Activated CD4-positive, alpha-beta T cell treated with anti-CD3 and anti-CD28 coated beads for 48 hours (primary cell): ENCODE data around the gene MTA3.
A peak's percentile ranks its signal among the peaks of the same experiment; 100 is the strongest.
"Not testable (repeated sequence)": the region's sequence is repeated elsewhere in the genome, so short reads cannot be mapped to it uniquely, and the experiment has no call there.

Experiments used
- DNase-seq: peaks from one replicate; pipeline ENCODE4 v3.0.0-alpha.2; 2020

The MTA3 gene

GRCh38 chr2:42568401-42569115 is at the start of gene MTA3:
MTA3 (plus strand) TSS chr2:42568632; CDS start chr2:42568746, 114 bp downstream.
- peak; percentile 73 for DNase-seq

GRCh38 chr2:42519624-42520023 is 48.8 kb upstream of the MTA3 start:
- DNase-seq = no peak

- no peak for DNase-seq
Measured at GRCh38 chr2:42522035-42522434, 46.4 kb upstream of the MTA3 start.

GRCh38 chr2:42523341-42523740 is 45.1 kb upstream of the MTA3 start:
- no peak for DNase-seq

- DNase-seq = no peak
Measured at GRCh38 chr2:42532397-42532796, 36.0 kb upstream of the MTA3 start.

GRCh38 chr2:42537493-42537892 is 30.9 kb upstream of the MTA3 start:
- no peak for DNase-seq

GRCh38 chr2:42542871-42543270 is 25.6 kb upstream of the MTA3 start:
- no peak for DNase-seq

GRCh38 chr2:42545023-42545721 is 23.3 kb upstream of the MTA3 start:
- no peak for DNase-seq

- DNase-seq = no peak
Measured at GRCh38 chr2:42545841-42546390, 22.5 kb upstream of the MTA3 start.

GRCh38 chr2:42547014-42547413 is 21.4 kb upstream of the MTA3 start:
- no peak for DNase-seq

GRCh38 chr2:42547446-42548295 is 20.8 kb upstream of the MTA3 start:
- no peak for DNase-seq

- no peak for DNase-seq
Measured at GRCh38 chr2:42550870-42551269, 17.6 kb upstream of the MTA3 start.

GRCh38 chr2:42554392-42554791 is 14.0 kb upstream of the MTA3 start:
- DNase-seq = no peak

- no peak for DNase-seq
Measured at GRCh38 chr2:42556315-42556890, 12.0 kb upstream of the MTA3 start.

- no peak for DNase-seq
Measured at GRCh38 chr2:42557306-42557705, 11.1 kb upstream of the MTA3 start.

- DNase-seq = no peak
Measured at GRCh38 chr2:42558827-42559226, 9.6 kb upstream of the MTA3 start.

GRCh38 chr2:42560133-42560532 is 8.3 kb upstream of the MTA3 start:
- DNase-seq = not testable (repeated sequence)

- DNase-seq = no peak
Measured at GRCh38 chr2:42560899-42561298, 7.5 kb upstream of the MTA3 start.

GRCh38 chr2:42562474-42563144 is 5.8 kb upstream of the MTA3 start:
- DNase-seq = no peak

GRCh38 chr2:42566025-42566424 is 2.4 kb upstream of the MTA3 start:
- no peak for DNase-seq

- no peak for DNase-seq
Measured at GRCh38 chr2:42566837-42567321, 1.6 kb upstream of the MTA3 start.

- no peak for DNase-seq
Measured at GRCh38 chr2:42567364-42567763, 1.1 kb upstream of the MTA3 start.
